ENCODE results near the gene PDSS2.
"Not testable (repeated sequence)": the region's sequence is repeated elsewhere in the genome, so short reads cannot be mapped to it uniquely, and the experiment has no call there.

PDSS2 gene

GRCh38 chr6:107440936-107441335 lies 18.4 kb downstream of the PDSS2 start:
- no peak for DNase-seq
- Histone ChIP-seq H3K4me3 (ENCODE audit: low read depth, low read length) (no peak overlapping the region), H3K9me3 (ENCODE audit: severe bottlenecking) (no peaks in the 10 kb centered on the region), H3K27ac (no peak overlapping the region), H3K36me3 (no peaks in the 10 kb centered on the region), H3K27me3 (ENCODE audit: insufficient read depth, low read depth, severe bottlenecking) (no peaks in the 10 kb centered on the region)
- no peak for TF ChIP-seq CTCF (IDR thresholded peaks at IDR 0.05; ENCODE audit: low read depth, low read length)

DNA sequence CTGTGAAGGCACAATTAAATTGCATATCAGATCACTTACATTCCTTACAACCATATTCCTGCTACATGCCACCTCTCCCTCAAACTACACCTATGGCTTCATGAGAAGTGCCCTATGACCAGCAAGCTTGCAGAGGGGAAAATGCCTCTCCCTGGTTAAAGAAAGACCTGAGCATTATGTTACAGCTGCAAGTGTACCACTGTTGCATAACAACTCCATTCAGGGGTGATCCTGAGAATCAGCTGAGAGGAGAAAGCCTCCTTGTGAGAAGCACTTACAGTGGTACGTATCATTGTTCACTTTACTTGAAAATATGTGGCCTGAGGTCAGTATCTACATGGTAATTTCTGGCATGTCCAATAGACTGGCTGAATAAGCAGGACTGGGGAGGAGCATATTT lies 20.0 kb downstream of the PDSS2 start:
- no peaks in the 10 kb centered on the region for H3K9me3 ChIP-seq (ENCODE audit: severe bottlenecking)
- no peaks in the 10 kb centered on the region for H3K36me3 ChIP-seq
- no peaks in the 10 kb centered on the region for H3K27me3 ChIP-seq (ENCODE audit: insufficient read depth, low read depth, severe bottlenecking)
- no peak overlapping the region for H3K4me3 ChIP-seq (ENCODE audit: low read depth, low read length)
- DNase-seq = no peak
- no peak for TF ChIP-seq CTCF (IDR thresholded peaks at IDR 0.05; ENCODE audit: low read depth, low read length)
- no peak overlapping the region for H3K27ac ChIP-seq

GRCh38 chr6:107437691-107438090 lies 21.7 kb downstream of the PDSS2 start:
- Histone ChIP-seq H3K27me3 (ENCODE audit: insufficient read depth, low read depth, severe bottlenecking) (no peaks in the 10 kb centered on the region), H3K27ac (no peak overlapping the region), H3K36me3 (no peaks in the 10 kb centered on the region), H3K9me3 (ENCODE audit: severe bottlenecking) (no peaks in the 10 kb centered on the region), H3K4me3 (ENCODE audit: low read depth, low read length) (no peak overlapping the region)
- TF ChIP-seq CTCF (IDR thresholded peaks at IDR 0.05; ENCODE audit: low read depth, low read length) = no peak
- DNase-seq = no peak

DNA sequence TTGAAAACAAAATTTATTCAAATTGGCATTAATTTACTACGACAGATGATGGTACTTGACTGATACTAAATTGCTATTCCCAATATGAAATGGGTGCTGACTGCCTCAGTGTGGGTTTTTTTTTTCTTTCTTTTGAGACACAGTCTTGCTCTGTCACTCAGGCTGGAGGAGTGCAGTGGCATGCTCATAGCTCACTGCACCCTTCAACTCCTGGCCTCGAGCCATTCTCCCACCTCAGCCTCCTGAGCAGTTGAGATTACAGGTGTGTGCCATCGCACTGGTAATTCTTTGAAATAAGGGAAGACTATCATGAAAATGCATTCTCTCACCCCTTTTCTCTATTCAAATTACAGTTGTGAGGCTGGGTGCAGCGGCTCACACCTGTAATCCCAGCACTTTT lies 22.5 kb downstream of the PDSS2 start:
- H3K36me3 ChIP-seq = no peaks in the 10 kb centered on the region
- no peaks in the 10 kb centered on the region for H3K9me3 ChIP-seq (ENCODE audit: severe bottlenecking)
- no peak overlapping the region for H3K27ac ChIP-seq
- no peak overlapping the region for H3K4me3 ChIP-seq (ENCODE audit: low read depth, low read length)
- DNase-seq = no peak
- no peaks in the 10 kb centered on the region for H3K27me3 ChIP-seq (ENCODE audit: insufficient read depth, low read depth, severe bottlenecking)
- TF ChIP-seq CTCF (IDR thresholded peaks at IDR 0.05; ENCODE audit: low read depth, low read length) = no peak

GRCh38 chr6:107435798-107436197 lies 23.6 kb downstream of the PDSS2 start:
- no peak overlapping the region for H3K27ac ChIP-seq
- TF ChIP-seq CTCF (IDR thresholded peaks at IDR 0.05; ENCODE audit: low read depth, low read length) = no peak
- H3K36me3 ChIP-seq = no peaks in the 10 kb centered on the region
- H3K9me3 ChIP-seq (ENCODE audit: severe bottlenecking) = no peaks in the 10 kb centered on the region
- no peak overlapping the region for H3K4me3 ChIP-seq (ENCODE audit: low read depth, low read length)
- DNase-seq = no peak
- no peaks in the 10 kb centered on the region for H3K27me3 ChIP-seq (ENCODE audit: insufficient read depth, low read depth, severe bottlenecking)

GRCh38 chr6:107434812-107435211 lies 24.6 kb downstream of the PDSS2 start:
- DNase-seq = no peak
- no peak for TF ChIP-seq CTCF (IDR thresholded peaks at IDR 0.05; ENCODE audit: low read depth, low read length)

GRCh38 chr6:107425951-107426350 lies 33.4 kb downstream of the PDSS2 start:
- not testable (repeated sequence) for H3K9me3 ChIP-seq (ENCODE audit: severe bottlenecking); DNase-seq; H3K27me3 ChIP-seq (ENCODE audit: insufficient read depth, low read depth, severe bottlenecking); H3K27ac ChIP-seq; H3K36me3 ChIP-seq; H3K4me3 ChIP-seq (ENCODE audit: low read depth, low read length)

More at GRCh38 chr6:107434812-107435211, 24.6 kb downstream of the PDSS2 start:
- no peaks in the 10 kb centered on the region for H3K9me3 ChIP-seq (ENCODE audit: severe bottlenecking)
- no peaks in the 10 kb centered on the region for H3K27me3 ChIP-seq (ENCODE audit: insufficient read depth, low read depth, severe bottlenecking)
- no peaks in the 10 kb centered on the region for H3K36me3 ChIP-seq
- no peak overlapping the region for H3K4me3 ChIP-seq (ENCODE audit: low read depth, low read length)
- H3K27ac ChIP-seq = no peak overlapping the region

Data from WERI-Rb-1 (cell line).